ENCODE data around the gene CAGE1.

The CAGE1 gene

DNA sequence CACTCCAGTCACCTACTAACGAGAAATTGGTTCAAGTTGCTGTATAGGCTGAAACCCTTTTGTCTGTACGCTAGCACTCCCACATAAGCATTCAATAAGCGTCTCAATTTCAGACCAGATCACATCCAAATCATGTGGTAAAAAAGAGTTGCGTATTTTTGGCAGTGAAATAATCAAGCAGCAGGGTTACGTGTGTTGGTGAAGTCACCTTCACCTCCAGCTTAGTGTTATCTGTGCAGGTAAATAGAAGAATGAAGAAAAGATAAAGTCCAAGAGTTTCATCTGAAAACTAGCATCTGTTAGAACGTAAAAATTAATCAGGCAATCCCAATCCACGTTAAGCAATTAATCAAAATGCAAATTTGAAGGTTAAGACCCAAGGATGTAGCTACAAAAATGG is 87.8 kb downstream of the CAGE1 start:
- no peak for DNase-seq

DNA sequence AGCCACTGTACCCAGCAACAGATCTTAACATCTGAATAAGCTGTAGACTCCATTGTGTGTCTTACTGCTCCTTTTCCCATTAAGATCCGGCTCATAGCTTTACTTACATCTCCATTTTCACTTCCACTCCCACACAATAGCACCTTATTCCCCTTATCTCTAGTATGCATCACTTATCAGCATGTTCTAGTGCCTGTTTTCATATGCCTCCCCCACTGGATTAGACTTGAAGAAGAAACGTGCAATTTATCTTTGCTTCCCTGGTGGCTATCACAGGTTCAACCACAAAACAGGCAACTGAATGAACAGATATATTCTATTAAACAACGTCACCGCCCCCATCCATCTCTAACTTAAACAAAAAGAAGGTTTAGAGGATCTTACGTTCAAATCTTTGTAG is 88.6 kb downstream of the CAGE1 start:
- no peak for DNase-seq

DNA sequence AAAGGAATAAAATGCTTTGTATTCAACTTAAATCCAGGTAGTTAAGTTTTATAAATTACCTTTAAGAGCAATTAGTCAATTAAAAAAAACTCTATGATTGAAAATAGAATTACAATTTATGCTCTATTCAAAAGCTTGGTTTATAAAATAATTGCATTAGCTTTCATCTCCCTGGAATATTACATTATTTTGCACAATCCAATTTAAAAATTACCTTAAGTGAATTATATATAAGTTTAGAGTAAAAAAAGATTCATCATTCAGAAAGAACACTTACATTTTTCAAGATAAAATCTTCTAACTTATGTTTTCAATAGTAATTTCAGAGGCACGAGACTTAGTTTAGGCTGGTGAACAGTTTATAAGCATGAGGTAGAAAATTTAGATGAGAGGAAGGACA is 91.4 kb downstream of the CAGE1 start:
- DNase-seq = no peak

DNA sequence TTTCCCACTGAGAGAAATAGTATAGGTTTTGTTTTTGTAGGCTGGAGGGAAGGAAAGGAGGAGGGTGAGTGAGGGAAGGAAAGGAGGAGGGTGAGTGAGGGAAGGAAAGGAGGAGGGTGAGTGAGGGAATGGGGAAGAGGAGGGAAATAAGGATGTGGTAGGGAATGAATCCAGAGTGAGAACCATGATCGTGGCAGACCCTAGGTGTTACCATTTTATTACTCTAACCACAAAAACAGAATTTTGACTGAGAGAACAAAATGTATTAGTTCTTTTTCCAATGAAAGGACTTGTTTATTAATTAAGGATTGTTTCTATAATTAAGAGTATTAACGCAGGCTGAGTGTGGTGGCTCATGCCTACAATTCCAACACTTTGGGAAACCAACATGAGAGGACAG is 92.9 kb downstream of the CAGE1 start:
- no peak for DNase-seq

DNA sequence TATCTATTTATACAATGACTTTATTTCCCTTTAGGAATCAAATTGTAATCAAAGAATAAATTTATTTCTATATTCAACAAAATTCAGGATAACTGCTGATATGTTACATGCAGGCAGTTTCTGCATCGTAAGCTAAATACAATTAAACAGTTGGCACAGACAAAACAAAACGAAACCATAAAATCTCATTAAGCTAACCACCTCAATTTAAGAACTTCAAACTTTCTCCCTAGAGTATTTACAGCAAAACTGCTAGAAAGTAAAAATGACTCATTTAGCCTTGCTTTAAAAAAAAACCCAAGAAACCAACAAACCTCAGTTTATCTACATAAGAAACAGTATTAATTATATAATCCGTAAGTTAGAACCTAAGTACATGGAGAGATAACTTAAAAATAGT is 93.6 kb downstream of the CAGE1 start:
- no peak for DNase-seq

DNA sequence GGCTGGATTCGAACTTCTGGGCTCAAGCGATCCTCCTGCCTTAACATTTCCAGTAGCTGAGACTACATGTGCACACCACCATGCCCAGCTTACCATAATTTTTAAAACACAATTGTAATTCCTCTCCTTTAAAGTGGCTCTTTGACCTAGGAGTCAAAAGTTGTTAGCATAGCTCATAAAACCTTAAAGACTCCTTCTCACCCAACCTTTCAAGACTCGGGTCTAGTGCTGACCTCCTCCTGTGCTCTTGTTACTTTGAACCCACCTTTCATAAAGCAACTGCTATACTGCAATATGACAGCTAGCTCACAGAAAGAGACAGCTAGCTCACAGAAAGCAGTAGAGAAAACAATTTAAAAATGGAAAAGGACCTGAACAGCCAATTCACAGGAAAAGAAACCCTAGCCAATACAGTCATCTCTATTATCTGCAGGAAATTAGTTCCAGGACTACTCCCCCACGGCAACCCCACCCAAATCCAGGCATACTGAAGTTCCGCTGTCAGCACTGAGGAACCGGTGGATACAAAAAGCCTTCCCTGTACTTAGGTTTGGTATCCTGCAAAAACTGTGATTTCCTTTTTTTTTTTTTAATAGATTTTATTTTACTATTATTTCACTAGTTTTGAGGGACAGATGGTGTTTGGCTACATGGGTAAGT is 96.8 kb downstream of the CAGE1 start:
- no peak for DNase-seq

DNA sequence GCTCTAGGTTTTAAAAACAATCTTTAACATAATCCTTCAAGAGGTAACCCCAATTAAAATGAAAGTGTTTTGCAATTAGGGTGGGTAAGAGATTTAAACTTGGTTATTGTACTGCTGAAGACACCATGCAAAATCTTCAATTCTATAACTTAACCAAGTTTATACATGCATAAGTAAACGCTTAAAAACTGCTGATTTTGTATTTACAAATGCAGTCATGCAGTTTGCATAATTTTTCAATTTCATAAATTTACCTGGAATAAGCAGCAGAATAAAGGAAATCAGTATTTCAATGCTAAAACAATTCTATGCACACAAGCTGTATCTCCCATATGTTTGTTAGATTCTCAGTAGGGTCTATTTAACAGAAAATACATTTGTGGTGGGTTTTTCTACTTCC is 99.5 kb downstream of the CAGE1 start:
- DNase-seq = no peak

DNA sequence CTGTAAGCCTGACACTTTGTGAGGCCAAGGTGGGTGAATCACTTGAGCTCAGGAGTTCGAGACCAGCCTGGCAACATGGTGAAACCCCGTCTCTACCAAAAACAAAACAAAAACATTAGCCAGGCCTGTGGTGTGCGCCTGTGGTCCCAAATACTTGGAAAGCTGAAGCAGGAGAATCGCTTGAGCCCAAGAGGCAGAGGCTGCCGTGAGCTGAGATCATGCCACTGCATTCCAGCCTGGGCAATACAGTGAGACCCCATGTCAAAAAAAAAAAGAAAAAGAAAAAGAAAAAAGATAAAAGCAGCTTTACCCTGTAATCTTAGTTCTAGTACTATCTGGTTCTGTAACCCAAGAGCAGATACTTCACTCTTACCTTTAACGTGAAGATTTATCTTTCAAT is 104.1 kb downstream of the CAGE1 start:
- DNase-seq = no peak

DNA sequence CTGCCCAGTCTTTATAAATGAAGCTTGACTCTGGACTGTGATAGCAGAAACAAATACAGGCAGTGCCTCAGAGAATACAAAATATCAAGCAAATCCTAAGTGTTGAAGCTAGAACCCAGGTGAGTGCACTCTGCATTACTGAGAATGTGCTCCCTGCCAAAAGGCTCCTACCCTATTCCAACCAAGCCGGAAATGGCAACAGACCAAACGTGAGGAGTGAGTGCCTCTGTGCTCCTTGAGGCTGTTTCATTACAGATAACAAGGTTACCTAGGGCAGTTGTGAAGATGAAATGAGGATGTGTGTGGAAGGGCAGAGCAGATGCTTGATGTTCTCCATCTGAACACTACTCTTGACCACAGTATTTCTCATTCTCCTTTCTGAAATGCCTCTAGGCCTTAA is 105.9 kb downstream of the CAGE1 start:
- no peak for DNase-seq

DNA sequence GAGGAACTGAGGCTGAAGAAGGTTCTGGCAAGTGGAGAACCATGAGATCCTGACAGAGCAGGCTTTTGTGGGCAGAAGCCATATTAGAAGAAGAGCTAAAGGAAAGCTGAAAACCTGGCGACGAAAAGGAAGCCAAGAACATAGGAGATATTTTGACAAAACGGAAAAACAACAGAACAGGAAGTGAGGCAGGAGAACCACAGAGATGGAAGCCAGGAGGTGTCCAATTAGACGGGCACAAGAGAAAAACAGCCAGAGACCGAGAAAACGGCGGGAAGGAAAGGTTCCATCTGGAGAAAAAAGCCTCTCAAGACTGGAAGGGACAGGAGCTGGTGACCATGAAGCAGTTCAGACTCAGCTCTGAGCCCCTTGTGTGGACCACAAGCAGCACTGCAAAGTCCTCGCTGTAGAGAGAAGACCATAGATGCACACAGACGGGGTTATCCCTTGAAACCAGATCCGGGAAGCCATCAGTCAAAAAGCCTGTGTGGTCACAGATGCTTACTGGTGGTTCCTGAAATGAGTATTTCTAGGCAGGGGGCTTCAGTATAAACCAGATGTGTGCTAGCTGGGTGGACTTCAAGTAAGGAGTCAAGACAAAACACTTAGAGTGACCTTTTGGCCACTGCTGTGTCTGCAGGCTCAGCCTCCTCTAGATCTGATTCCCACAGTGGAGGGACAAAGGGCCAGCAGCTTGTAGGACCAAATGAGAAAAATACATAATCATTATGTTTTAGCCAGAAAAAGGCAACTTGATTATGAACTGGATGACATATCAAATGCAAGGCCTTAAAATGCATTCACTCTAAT is 107.2 kb downstream of the CAGE1 start:
- DNase-seq = no peak
